SU-DHL-6 (cell line): Measurements from ENCODE around the gene SPRTN.

Source experiments
- H2AFZ ChIP-seq: fragments of 200-600 bp; sonication (generic); 2 replicates; pipeline ENCODE4 v1.6.1; 2014; ENCODE audit warnings: low read depth, mild to moderate bottlenecking, moderate library complexity, mixed read lengths, antibody characterized with exemption, low read length; ENCODE audit not compliant: severe bottlenecking
- H3F3A ChIP-seq: fragments of 200-600 bp; shearing (Covaris generic); 2 replicates; pipeline ENCODE4 v1.6.0; 2016; ENCODE audit warnings: antibody characterized with exemption, mild to moderate bottlenecking; ENCODE audit not compliant: insufficient read depth
- H3K27ac ChIP-seq: fragments of 200-600 bp; sonication (generic); 2 replicates; pipeline ENCODE4 v1.5.1; 2016; ENCODE audit warnings: low read depth, mild to moderate bottlenecking, low read length, moderate library complexity, mixed read lengths
- H3K27me3 ChIP-seq: fragments of 200-600 bp; sonication (generic), shearing (Covaris generic); 2 replicates; pipeline ENCODE4 v1.6.0; 2014; ENCODE audit warnings: mild to moderate bottlenecking, low read length
- H3K36me3 ChIP-seq: fragments of 200-600 bp; sonication (generic); 2 replicates; pipeline ENCODE4 v1.6.1; 2014; ENCODE audit warnings: mild to moderate bottlenecking, low read length, mixed read lengths
- H3K4me2 ChIP-seq: fragments of 300-600, 200-600 bp; shearing (Covaris generic), sonication (generic); 2 replicates; pipeline ENCODE4 v1.6.0; 2014; ENCODE audit warnings: low read length, low read depth, mild to moderate bottlenecking; ENCODE audit not compliant: poor library complexity, severe bottlenecking
- H3K4me3 ChIP-seq: fragments of 200-600 bp; sonication (generic); 2 replicates; pipeline ENCODE4 v1.5.1; 2014; ENCODE audit warnings: antibody characterized with exemption, low read length, mild to moderate bottlenecking, mixed read lengths; ENCODE audit not compliant: insufficient read depth, poor library complexity, severe bottlenecking
- H3K79me2 ChIP-seq: fragments of 200-600 bp; sonication (generic); 2 replicates; pipeline ENCODE4 v1.6.1; 2014; ENCODE audit warnings: mild to moderate bottlenecking, low read length, moderate library complexity; ENCODE audit not compliant: insufficient read depth
- H3K9ac ChIP-seq: fragments of 200-600 bp; sonication (generic); 2 replicates; pipeline ENCODE4 v1.7.0; 2014; ENCODE audit warnings: mild to moderate bottlenecking, low read length
- H3K9me2 ChIP-seq: fragments of 200-600 bp; sonication (generic); replicated peaks from 2 replicates; pipeline ENCODE4 v1.6.1; 2014; ENCODE audit warnings: low read length; ENCODE audit not compliant: insufficient read depth
- H3K9me3 ChIP-seq: fragments of 200-600 bp; sonication (generic); 2 replicates; pipeline ENCODE4 v1.6.1; 2014; ENCODE audit warnings: low read length, mixed read lengths; ENCODE audit not compliant: insufficient read depth
- H4K20me1 ChIP-seq: fragments of 200-600 bp; sonication (generic); 2 replicates; pipeline ENCODE4 v1.6.1; 2014; ENCODE audit warnings: low read depth, mild to moderate bottlenecking, antibody characterized with exemption, low read length, moderate library complexity, mixed read lengths
- CTCF ChIP-seq: fragments of 200-600 bp; sonication (generic); IDR thresholded peaks from one replicate; pipeline ENCODE4 v1.5.1; 2017; ENCODE audit warnings: antibody characterized with exemption, mild to moderate bottlenecking, low read length, moderate library complexity; ENCODE audit not compliant: insufficient read depth, poor library complexity, severe bottlenecking
- EZH2phosphoT487 ChIP-seq: fragments of 200-600 bp; sonication (generic), shearing (Covaris generic); conservative IDR thresholded peaks from 2 replicates; pipeline ENCODE4 v1.6.1; 2018; ENCODE audit warnings: mild to moderate bottlenecking, antibody characterized with exemption, low read length, moderate library complexity, mixed read lengths

The SPRTN gene

DNA sequence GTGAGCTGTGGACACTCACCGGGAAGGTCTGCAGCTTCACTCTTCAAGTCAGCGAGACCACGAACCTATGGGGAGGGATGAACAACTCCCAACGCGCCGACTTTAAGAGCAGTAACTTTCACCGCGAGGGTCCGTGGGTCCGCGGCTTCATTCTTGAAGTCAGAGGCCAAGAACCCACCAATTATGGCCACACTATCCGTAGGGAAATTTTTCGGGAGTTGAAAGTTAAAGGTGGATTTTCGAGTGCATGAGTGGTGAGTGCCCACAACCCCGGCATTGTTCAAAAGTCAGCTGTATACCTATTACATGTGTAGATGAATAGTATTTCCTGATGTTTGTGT, 20.1 kb upstream of the SPRTN start:
- H3K79me2 ChIP-seq = no peaks in the 10 kb centered on the region

GRCh38 chr1:231318568-231318967, 19.5 kb upstream of the SPRTN start:
- Histone ChIP-seq H3K27ac (no peak overlapping the region), H3K36me3 (no peaks in the 10 kb centered on the region), H3K4me3 (no peak overlapping the region), H3K27me3 (no peaks in the 10 kb centered on the region), H4K20me1 (no peaks in the 10 kb centered on the region), H2AFZ (no peak overlapping the region), H3K4me2 (no peak overlapping the region), H3K9me3 (no peaks in the 10 kb centered on the region), H3K9ac (no peak overlapping the region), H3K79me2 (no peaks in the 10 kb centered on the region), H3K9me2 (no peaks in the 10 kb centered on the region), H3F3A (no peaks in the 10 kb centered on the region)
- no peak for TF ChIP-seq EZH2phosphoT487
- no peak for TF ChIP-seq CTCF

More for the DNA sequence above, 20.1 kb upstream of the SPRTN start:
- no peaks in the 10 kb centered on the region for H3K9me3 ChIP-seq
- H3F3A ChIP-seq = no peaks in the 10 kb centered on the region
- H3K9ac ChIP-seq = no peak overlapping the region
- no peak overlapping the region for H3K4me2 ChIP-seq
- TF ChIP-seq CTCF (no peak), EZH2phosphoT487 (no peak)
- H3K27ac ChIP-seq = no peak overlapping the region
- no peaks in the 10 kb centered on the region for H3K9me2 ChIP-seq
- no peaks in the 10 kb centered on the region for H3K27me3 ChIP-seq
- no peaks in the 10 kb centered on the region for H4K20me1 ChIP-seq
- no peak overlapping the region for H3K4me3 ChIP-seq
- H2AFZ ChIP-seq = no peak overlapping the region
- H3K36me3 ChIP-seq = no peaks in the 10 kb centered on the region

GRCh38 chr1:231319080-231319479, 19.0 kb upstream of the SPRTN start:
- Histone ChIP-seq H2AFZ (no peak overlapping the region), H3K9ac (no peak overlapping the region), H3K4me2 (no peak overlapping the region), H3K27me3 (no peaks in the 10 kb centered on the region), H3K9me2 (no peaks in the 10 kb centered on the region), H3F3A (no peaks in the 10 kb centered on the region), H3K4me3 (no peak overlapping the region), H3K9me3 (no peaks in the 10 kb centered on the region), H3K36me3 (no peaks in the 10 kb centered on the region), H3K27ac (no peak overlapping the region), H3K79me2 (no peaks in the 10 kb centered on the region), H4K20me1 (no peaks in the 10 kb centered on the region)
- TF ChIP-seq EZH2phosphoT487 = no peak
- TF ChIP-seq CTCF = no peak
